Mononuclear cell (primary cell): ENCODE measurements around the gene DAB1. TPM values are rescaled to one million over a fixed set of nuclear protein-coding genes. Genes with fewer than 3 reads are reported as not detected.

Experiments used
- H3K27me3 ChIP-seq: 2 replicates; pipeline ENCODE4 v1.6.0; 2011; ENCODE audit warnings: low read length, control low read depth; ENCODE audit not compliant: insufficient read depth
- H3K4me1 ChIP-seq: 2 replicates; pipeline ENCODE4 v1.5.1; 2011; ENCODE audit warnings: mild to moderate bottlenecking, low read length, control low read depth; ENCODE audit not compliant: insufficient read depth
- H3K4me3 ChIP-seq: 2 replicates; pipeline ENCODE4 v1.5.1; 2011; ENCODE audit warnings: mild to moderate bottlenecking, low read length, moderate library complexity
- H3K9me3 ChIP-seq: 2 replicates; pipeline ENCODE4 v1.5.1; 2011; ENCODE audit warnings: low read depth, mild to moderate bottlenecking, control low read depth, low read length
- total RNA-seq: library from RNA; depleted of rRNA; stranded (reverse); fragments of >200 nt; gene quantifications from one replicate; pipeline ENCODE4 v1.2.3, GENCODE V29; 2012

DAB1 gene
- total RNA-seq, 1 donor, result 0.42 TPM

- Histone ChIP-seq H3K9me3 (no peaks in the 10 kb centered on the region), H3K27me3 (no peaks in the 10 kb centered on the region), H3K4me1 (no peaks in the 10 kb centered on the region), H3K4me3 (no peak overlapping the region)
Measured at GRCh38 chr1:56967900-56968832, 455.7 kb downstream of the DAB1 start.

DNA sequence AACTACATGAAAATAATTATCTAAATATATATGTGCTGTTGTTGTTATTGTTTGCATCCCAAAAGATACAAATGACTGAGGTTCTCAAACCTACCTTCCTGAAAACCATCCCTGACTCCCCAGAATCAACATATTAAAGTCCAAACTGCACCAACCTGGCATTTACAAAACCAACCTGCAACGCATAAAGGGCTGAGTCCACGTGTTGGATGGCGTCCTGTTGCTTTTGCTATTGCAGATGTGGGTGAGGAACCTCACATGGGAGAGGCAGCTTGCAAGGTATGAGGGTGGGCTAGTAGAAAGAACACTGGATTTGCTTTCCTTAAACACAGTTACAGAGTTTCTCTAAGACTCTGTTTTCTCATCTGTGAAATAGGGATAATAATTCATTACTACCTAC is 456.5 kb downstream of the DAB1 start:
- no peaks in the 10 kb centered on the region for H3K27me3 ChIP-seq
- H3K4me1 ChIP-seq, result no peaks in the 10 kb centered on the region

GRCh38 chr1:56966698-56966999 is 457.2 kb downstream of the DAB1 start:
- Histone ChIP-seq H3K4me3 (no peak overlapping the region), H3K27me3 (no peaks in the 10 kb centered on the region), H3K4me1 (no peaks in the 10 kb centered on the region), H3K9me3 (no peaks in the 10 kb centered on the region)

More for the DNA sequence above, 456.5 kb downstream of the DAB1 start:
- no peaks in the 10 kb centered on the region for H3K9me3 ChIP-seq
- no peak overlapping the region for H3K4me3 ChIP-seq

DNA sequence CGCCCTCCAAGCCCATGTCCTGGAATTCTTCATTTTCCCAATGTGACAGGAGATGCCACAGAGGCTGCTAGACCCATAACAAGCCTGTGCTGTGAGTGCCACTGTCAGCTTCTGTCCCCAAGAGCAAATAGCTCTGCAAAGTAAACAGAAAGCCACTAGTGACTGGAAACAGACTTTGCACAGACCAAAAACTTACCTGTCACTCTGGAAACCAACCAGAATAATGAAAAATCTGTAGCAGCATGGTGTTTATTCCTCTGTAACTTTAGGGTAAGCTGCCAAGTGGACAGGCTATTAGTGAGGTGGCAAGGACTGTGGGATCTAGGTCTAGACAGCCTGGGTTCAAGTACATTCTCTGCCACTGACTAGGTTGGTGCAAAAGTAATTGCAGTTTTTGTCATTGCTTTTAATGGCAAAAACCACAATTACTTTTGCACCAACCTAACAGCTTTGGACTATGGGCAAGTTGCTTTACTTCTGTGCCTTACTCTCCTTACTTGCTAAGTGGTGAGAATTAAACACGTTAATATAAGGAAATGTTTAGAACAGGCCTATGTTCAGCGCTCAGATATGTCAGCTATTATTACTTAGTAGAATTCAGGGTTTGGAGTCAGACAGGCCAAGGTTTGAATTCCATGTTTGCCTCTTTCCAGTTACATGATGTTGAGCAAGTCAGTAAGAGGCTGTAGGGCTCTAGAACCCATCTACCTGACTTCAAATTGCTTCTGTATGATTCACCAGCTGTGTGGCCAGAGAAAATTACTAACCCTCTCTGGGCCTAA is 457.8 kb downstream of the DAB1 start, which contains the start of gene C8B:
Gene C8B, minus strand, starts transcription at position 100 of the 782 bp plus-strand sequence. Its CDS starts 67 bp downstream, at position 33.
- H3K4me1 ChIP-seq, result no peaks in the 10 kb centered on the region
- no peaks in the 10 kb centered on the region for H3K9me3 ChIP-seq
- H3K27me3 ChIP-seq, result no peaks in the 10 kb centered on the region
- no peak within 1 kb of the TSS for H3K4me3 ChIP-seq

DNA sequence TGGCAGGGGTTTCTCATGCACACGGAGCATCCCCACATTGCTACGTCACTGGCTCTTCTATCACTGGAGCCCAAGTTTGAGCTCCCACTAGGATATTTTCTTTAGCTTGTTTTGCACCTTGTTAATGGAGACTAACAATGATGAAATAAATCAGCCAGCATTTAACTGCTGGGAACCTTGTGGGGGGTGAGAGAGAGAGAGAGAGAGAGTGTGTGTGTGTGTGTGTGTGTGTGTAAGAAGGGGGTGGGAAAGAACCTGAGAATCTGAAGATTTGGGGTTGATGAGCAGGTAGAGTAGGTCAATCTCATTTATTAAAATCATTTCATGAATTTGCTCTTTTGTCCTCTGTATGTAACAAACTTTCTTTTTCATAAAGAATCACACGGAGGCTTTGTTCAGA is 458.7 kb downstream of the DAB1 start:
- Histone ChIP-seq H3K4me1 (no peaks in the 10 kb centered on the region), H3K9me3 (no peaks in the 10 kb centered on the region), H3K4me3 (no peak overlapping the region), H3K27me3 (no peaks in the 10 kb centered on the region)

GRCh38 chr1:56964349-56965017 is 459.4 kb downstream of the DAB1 start:
- Histone ChIP-seq H3K27me3 (no peaks in the 10 kb centered on the region), H3K4me3 (no peak overlapping the region), H3K9me3 (no peaks in the 10 kb centered on the region), H3K4me1 (no peaks in the 10 kb centered on the region)

GRCh38 chr1:56963667-56964066 is 460.2 kb downstream of the DAB1 start:
- H3K27me3 ChIP-seq, result no peaks in the 10 kb centered on the region
- no peaks in the 10 kb centered on the region for H3K4me1 ChIP-seq
- H3K4me3 ChIP-seq, result no peak overlapping the region
- no peaks in the 10 kb centered on the region for H3K9me3 ChIP-seq

GRCh38 chr1:56961426-56961825 is 462.4 kb downstream of the DAB1 start:
- H3K4me3 ChIP-seq, result no peak overlapping the region
- no peaks in the 10 kb centered on the region for H3K27me3 ChIP-seq
- H3K4me1 ChIP-seq, result no peaks in the 10 kb centered on the region
- H3K9me3 ChIP-seq, result no peaks in the 10 kb centered on the region

DNA sequence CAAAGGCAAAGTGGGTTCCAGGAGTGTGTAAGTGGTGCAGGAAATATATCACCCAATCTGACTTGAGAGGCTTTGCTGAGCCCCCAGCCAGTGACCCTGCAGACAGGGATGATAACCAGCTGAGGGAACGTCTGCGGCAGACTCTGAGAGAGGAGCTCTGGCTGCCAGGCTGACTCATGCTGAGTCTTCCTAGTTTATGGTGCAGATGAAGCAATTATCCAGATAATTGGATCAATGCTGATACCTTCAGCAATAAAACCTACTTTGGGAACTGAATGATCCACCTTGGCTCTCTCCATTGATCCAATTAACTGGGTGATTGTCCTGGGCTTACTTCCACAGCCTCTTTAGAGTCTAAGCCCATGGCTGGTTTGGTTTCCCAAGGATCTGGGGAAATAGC is 465.3 kb downstream of the DAB1 start:
- H3K4me1 ChIP-seq, result no peaks in the 10 kb centered on the region
- no peak overlapping the region for H3K4me3 ChIP-seq
- H3K9me3 ChIP-seq, result no peaks in the 10 kb centered on the region
- no peaks in the 10 kb centered on the region for H3K27me3 ChIP-seq

DNA sequence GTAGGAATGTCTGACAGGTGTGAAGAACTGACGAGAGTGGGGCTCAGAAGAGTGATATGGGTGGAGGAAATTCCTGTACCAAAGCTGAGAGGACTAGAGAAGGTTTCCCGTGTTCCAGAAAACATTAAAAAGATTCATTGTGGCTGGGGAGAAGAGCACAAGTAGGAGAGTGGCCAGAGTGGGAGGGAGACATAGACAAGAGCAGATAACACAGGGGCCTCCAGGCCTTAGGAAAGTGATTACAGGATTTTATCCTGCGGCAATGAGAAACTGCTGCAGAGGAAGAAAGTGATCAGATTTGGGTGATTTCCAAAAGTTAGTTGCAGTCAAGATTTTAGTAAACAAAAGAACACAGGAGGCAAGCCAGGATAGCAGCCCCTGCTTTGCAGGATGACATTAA is 465.9 kb downstream of the DAB1 start:
- no peaks in the 10 kb centered on the region for H3K27me3 ChIP-seq
- no peak overlapping the region for H3K4me3 ChIP-seq

DNA sequence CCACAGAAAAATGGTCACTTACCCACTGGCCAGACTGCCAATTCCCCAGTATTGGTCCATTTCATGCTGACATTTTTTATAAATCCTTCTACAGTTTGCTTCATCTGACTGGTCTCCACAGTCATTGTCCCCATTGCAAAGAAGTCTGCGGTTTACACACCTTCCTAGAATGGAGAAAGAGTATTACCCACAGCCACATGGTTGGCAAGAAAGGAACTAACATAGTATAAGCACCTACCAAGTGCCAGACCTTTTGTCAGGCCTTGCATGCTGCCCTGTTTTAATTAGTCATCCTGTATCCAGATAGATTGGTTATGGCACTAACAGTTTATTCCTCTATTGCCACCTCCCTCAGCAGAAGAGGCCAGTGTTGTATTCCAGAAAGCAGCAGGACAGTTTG is 469.2 kb downstream of the DAB1 start:
- H3K9me3 ChIP-seq, result no peaks in the 10 kb centered on the region
- no peaks in the 10 kb centered on the region for H3K4me1 ChIP-seq
- H3K27me3 ChIP-seq, result no peaks in the 10 kb centered on the region
- no peak overlapping the region for H3K4me3 ChIP-seq

More for the DNA sequence above, 465.9 kb downstream of the DAB1 start:
- Histone ChIP-seq H3K4me1 (no peaks in the 10 kb centered on the region), H3K9me3 (no peaks in the 10 kb centered on the region)

GRCh38 chr1:56953386-56953785 is 470.5 kb downstream of the DAB1 start:
- no peaks in the 10 kb centered on the region for H3K27me3 ChIP-seq
- H3K4me1 ChIP-seq, result no peaks in the 10 kb centered on the region
- no peak overlapping the region for H3K4me3 ChIP-seq
- no peaks in the 10 kb centered on the region for H3K9me3 ChIP-seq

GRCh38 chr1:56952501-56952900 is 471.4 kb downstream of the DAB1 start:
- Histone ChIP-seq H3K9me3 (no peaks in the 10 kb centered on the region), H3K4me1 (no peaks in the 10 kb centered on the region), H3K4me3 (no peak overlapping the region), H3K27me3 (no peaks in the 10 kb centered on the region)

- no peaks in the 10 kb centered on the region for H3K9me3 ChIP-seq
- no peaks in the 10 kb centered on the region for H3K4me1 ChIP-seq
- no peak overlapping the region for H3K4me3 ChIP-seq
- H3K27me3 ChIP-seq, result no peaks in the 10 kb centered on the region
Measured at GRCh38 chr1:56948403-56949023, 475.3 kb downstream of the DAB1 start.
